Glutamatergic neuron (in vitro differentiated cells): ENCODE data around the gene EYS. TPM values are rescaled to one million over a fixed set of nuclear protein-coding genes. Genes with fewer than 3 reads are reported as not detected.
"Not testable (repeated sequence)": the region's sequence is repeated elsewhere in the genome, so short reads cannot be mapped to it uniquely, and the experiment has no call there.

Experiments used
- DNase-seq: peaks from one replicate; pipeline ENCODE4 v3.0.0; 2022
- H3K27ac Mint-ChIP-seq: one replicate; pipeline ENCODE4 v1.8.0; 2020; ENCODE audit warnings: mild to moderate bottlenecking, mixed read lengths, inconsistent platforms; ENCODE audit not compliant: unreplicated experiment
- H3K27me3 Mint-ChIP-seq: one replicate; pipeline ENCODE4 v1.8.0; 2020; ENCODE audit warnings: mild to moderate bottlenecking, moderate library complexity, mixed read lengths, inconsistent platforms; ENCODE audit not compliant: unreplicated experiment
- H3K36me3 Mint-ChIP-seq: one replicate; pipeline ENCODE4 v1.8.0; 2020; ENCODE audit warnings: mild to moderate bottlenecking, mixed read lengths, inconsistent platforms; ENCODE audit not compliant: unreplicated experiment
- H3K4me1 Mint-ChIP-seq: one replicate; pipeline ENCODE4 v1.8.0; 2020; ENCODE audit warnings: mild to moderate bottlenecking, low read depth, mixed read lengths, inconsistent platforms; ENCODE audit not compliant: unreplicated experiment
- H3K4me3 Mint-ChIP-seq: one replicate; pipeline ENCODE4 v1.8.0; 2020; ENCODE audit warnings: mild to moderate bottlenecking, mixed read lengths, inconsistent platforms; ENCODE audit not compliant: unreplicated experiment
- H3K9me3 Mint-ChIP-seq: one replicate; pipeline ENCODE4 v1.8.0; 2020; ENCODE audit warnings: mild to moderate bottlenecking, moderate library complexity, mixed read lengths, inconsistent platforms; ENCODE audit not compliant: unreplicated experiment
- total RNA-seq: library from RNA; stranded (reverse); fragmentation: NEBNext Ultra II Directional; extraction: Animal tissue kit (Norgen Biotek cat#: 25700); gene quantifications from one replicate; pipeline ENCODE4 v1.2.1, GENCODE V29; 2021; ENCODE audit not compliant: unreplicated experiment
- TF ChIP-seq, protein P1 (sequence below): fragments of 200-600 bp; sonication (generic); IDR thresholded peaks from one replicate; pipeline ENCODE4 v1.5.0; 2021; ENCODE audit not compliant: partially characterized antibody, unreplicated experiment

Gene EYS
- total RNA-seq, 1 donor from 2014 or later, result 13.2 TPM

DNA sequence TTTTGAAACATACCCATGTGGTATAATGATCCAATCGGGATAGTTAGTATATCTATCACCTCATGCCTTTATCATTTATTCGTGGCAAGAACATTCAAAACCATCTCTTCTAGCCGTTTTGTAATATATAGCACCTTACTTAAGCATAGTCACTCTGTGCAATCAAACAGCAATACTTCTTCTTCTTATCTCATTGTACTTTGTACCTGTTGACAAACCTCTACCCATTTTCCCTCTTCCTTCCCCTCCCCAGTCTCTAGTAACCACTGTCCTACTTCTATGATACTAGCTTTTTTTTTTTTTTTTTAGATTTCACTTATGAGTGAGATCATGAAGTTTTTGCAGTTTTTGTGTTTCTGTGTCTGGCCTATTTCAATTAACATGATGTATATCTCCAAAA lies 296.7 kb downstream of the EYS start:
- Mint-ChIP-seq H3K9me3 (no peaks in the 10 kb centered on the region), H3K27me3 (no peaks in the 10 kb centered on the region), H3K27ac (no peak overlapping the region), H3K36me3 (no peaks in the 10 kb centered on the region), H3K4me3 (no peak overlapping the region), H3K4me1 (no peaks in the 10 kb centered on the region)
- TF ChIP-seq, protein P1, sequence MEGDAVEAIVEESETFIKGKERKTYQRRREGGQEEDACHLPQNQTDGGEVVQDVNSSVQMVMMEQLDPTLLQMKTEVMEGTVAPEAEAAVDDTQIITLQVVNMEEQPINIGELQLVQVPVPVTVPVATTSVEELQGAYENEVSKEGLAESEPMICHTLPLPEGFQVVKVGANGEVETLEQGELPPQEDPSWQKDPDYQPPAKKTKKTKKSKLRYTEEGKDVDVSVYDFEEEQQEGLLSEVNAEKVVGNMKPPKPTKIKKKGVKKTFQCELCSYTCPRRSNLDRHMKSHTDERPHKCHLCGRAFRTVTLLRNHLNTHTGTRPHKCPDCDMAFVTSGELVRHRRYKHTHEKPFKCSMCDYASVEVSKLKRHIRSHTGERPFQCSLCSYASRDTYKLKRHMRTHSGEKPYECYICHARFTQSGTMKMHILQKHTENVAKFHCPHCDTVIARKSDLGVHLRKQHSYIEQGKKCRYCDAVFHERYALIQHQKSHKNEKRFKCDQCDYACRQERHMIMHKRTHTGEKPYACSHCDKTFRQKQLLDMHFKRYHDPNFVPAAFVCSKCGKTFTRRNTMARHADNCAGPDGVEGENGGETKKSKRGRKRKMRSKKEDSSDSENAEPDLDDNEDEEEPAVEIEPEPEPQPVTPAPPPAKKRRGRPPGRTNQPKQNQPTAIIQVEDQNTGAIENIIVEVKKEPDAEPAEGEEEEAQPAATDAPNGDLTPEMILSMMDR, result no peak
- DNase-seq, result no peak

DNA sequence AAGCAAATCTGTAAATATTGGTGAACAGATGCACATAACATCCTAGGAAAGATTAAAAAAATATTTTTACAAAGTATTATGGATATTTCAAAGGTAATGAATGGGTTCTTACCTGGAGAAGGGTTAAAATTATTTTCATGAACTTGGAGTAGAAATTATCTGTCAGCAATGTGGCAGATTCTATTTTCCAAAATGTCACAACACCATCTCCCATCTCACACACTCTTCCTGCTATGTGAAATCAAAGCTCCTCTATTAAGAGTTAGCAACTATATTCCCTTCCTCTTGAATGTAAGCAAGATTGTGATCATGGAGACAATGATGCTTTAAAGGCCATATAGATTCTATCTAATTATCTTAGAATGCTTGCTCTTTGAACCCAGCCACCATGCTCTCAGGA lies 304.5 kb downstream of the EYS start:
- Mint-ChIP-seq H3K9me3 (no peaks in the 10 kb centered on the region), H3K27me3 (no peaks in the 10 kb centered on the region), H3K36me3 (no peaks in the 10 kb centered on the region), H3K4me1 (no peaks in the 10 kb centered on the region), H3K4me3 (no peak overlapping the region), H3K27ac (no peak overlapping the region)
- no peak for DNase-seq
- TF ChIP-seq, protein P1, result no peak

DNA sequence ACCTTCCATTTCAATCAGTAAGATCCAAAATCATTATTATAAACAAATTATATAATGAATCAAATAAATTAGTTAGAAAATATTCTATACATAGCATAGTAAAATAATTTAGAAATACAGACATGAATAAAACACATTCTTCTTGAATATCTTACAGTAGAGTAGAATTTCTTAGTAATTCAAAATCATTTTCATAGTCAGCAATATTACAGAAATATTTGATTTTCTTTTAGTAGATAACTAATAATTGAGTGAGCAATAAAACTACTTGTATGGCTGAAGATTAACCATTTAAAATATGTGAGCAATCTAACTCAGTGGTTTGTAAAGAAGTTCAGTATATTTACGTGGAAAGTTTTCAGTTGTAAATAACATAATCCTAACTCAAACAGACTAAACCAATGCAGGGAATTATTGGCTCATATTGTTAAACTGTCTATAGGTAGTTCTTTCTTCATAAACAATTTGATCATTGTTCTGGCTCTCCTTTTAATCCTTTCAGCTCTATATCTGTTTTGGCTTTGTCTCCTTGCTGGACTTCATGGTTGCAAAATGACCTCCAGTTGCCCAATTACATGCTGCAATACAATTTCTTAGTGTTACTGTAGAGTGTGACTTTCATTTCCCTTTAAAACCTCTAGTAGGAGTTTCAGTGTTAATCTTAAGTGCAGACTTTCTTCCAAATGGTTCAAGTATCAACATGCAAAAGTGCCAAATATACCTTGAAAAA lies 307.5 kb downstream of the EYS start:
- Mint-ChIP-seq H3K4me1 (no peaks in the 10 kb centered on the region), H3K27me3 (no peaks in the 10 kb centered on the region), H3K4me3 (no peak overlapping the region), H3K36me3 (no peaks in the 10 kb centered on the region), H3K27ac (no peak overlapping the region), H3K9me3 (no peaks in the 10 kb centered on the region)
- TF ChIP-seq, protein P1, result no peak
- no peak for DNase-seq

DNA sequence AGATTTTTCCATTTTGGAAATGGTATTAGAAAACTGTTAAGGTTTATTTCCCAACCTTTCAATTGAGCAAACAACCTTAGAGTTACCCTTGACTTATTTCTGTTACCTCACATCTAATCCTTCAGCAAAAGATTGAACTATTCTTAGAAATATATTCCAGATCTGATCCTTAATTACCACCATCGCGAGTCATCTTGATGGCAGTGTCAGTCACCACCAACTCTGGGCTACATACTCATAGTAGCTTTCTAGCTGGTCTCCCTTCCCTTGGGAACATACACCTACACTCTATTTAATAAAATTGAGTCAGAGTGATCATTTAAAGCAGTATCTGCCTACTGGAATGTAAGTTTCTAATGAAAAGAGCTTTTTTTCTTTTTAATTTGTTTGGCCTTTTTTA lies 308.2 kb downstream of the EYS start:
- Mint-ChIP-seq H3K27ac (no peak overlapping the region), H3K4me1 (no peaks in the 10 kb centered on the region), H3K9me3 (no peaks in the 10 kb centered on the region), H3K36me3 (no peaks in the 10 kb centered on the region), H3K4me3 (no peak overlapping the region), H3K27me3 (no peaks in the 10 kb centered on the region)
- TF ChIP-seq, protein P1, result no peak
- DNase-seq, result no peak

DNA sequence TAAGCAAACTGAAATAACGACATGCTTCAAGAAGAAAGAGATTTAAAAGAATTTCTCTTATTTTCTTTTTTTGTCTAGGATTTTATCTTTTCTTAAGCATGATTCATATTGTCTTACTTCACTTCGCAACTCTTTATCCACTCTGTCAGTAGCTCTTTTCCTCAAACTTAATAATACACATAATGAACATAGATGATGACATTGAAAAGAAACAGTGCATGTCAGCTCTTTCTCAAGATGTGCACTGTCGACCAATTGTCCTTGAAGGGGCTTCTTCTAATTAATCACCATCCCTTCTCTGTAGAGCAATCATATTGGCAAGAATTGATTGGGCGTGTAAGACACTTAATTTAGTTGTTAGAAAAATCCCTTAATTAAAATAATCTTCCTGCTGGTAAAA lies 356.5 kb downstream of the EYS start:
- Mint-ChIP-seq H3K9me3 (no peaks in the 10 kb centered on the region), H3K36me3 (no peaks in the 10 kb centered on the region), H3K27ac (no peak overlapping the region), H3K4me1 (no peaks in the 10 kb centered on the region), H3K27me3 (no peaks in the 10 kb centered on the region), H3K4me3 (no peak overlapping the region)
- no peak for DNase-seq
- TF ChIP-seq, protein P1, result no peak

DNA sequence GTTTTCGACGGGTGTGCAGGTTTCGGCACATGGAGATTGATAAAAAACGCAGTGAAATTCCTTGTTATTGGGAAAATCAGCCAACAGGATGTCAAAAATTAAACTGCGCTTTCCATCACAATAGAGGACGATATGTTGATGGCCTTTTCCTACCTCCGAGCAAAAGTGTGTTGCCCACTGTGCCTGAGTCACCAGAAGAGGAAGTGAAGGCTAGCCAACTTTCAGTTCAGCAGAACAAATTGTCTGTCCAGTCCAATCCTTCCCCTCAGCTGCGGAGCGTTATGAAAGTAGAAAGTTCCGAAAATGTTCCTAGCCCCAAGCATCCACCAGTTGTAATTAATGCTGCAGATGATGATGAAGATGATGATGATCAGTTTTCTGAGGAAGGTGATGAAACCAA lies 404.4 kb downstream of the EYS start:
- not testable (repeated sequence) for H3K27ac Mint-ChIP-seq, H3K4me3 Mint-ChIP-seq, H3K27me3 Mint-ChIP-seq, DNase-seq, H3K9me3 Mint-ChIP-seq, H3K4me1 Mint-ChIP-seq, H3K36me3 Mint-ChIP-seq
